Stomach (tissue), 9 donors: Measurements from ENCODE around the gene CGB7. TPM values are rescaled to one million over a fixed set of nuclear protein-coding genes. Genes with fewer than 3 reads are reported as not detected.

Experiments
- DNase-seq, 2 donors: peaks; one replicate each; pipeline versions ENCODE4 v3.0.0 to v3.0.0-alpha.2; 2013 to 2019
- H3K27ac ChIP-seq, 5 donors: fragments of 200-600 bp in 4 of 5; sonication (generic) in 4 of 5; one replicate each; pipeline ENCODE4 v1.5.1; 2013 to 2019; ENCODE audit warnings: mild to moderate bottlenecking in 1 of 5, moderate library complexity in 1 of 5
- H3K27me3 ChIP-seq, 3 donors: fragments of 200-600 bp; sonication (generic); one replicate each; pipeline ENCODE4 v1.5.1; 2017 to 2019; ENCODE audit warnings: mixed run types in 1 of 3
- H3K36me3 ChIP-seq, 4 donors: fragments of 200-600 bp; sonication (generic); 1 replicate in 3 of 4; 2 replicates in 1 of 4; pipeline ENCODE4 v1.5.1; 2016 to 2019
- H3K4me1 ChIP-seq, 4 donors: fragments of 200-600 bp; sonication (generic); one replicate each; pipeline ENCODE4 v1.5.1; 2016 to 2019
- H3K4me3 ChIP-seq, 4 donors: fragments of 200-600 bp; sonication (generic) in 3 of 4; one replicate each; pipeline ENCODE4 v1.5.1; 2016 to 2019; ENCODE audit warnings: mild to moderate bottlenecking in 1 of 4
- H3K9me3 ChIP-seq, 4 donors: fragments of 200-600 bp; sonication (generic); one replicate each; pipeline ENCODE4 v1.5.1; 2016 to 2019
- CTCF ChIP-seq, 7 experiments: fragments of 450-650 bp in 4 of 7; fragments of 200-600 bp in 3 of 7; sonication (generic) in 3 of 7; IDR thresholded peaks; one replicate each; pipeline ENCODE4 v1.5.1; 2016 to 2019; ENCODE audit warnings: antibody characterized with exemption in 7 of 7, control low read depth in 2 of 7, mild to moderate bottlenecking in 1 of 7
- EP300 ChIP-seq: sonication (generic); formaldehyde crosslinking; IDR thresholded peaks from one replicate; pipeline ENCODE4 v1.6.1; 2017; ENCODE audit warnings: antibody characterized with exemption
- POLR2A ChIP-seq, 4 donors: fragments of 450-650 bp; IDR thresholded peaks; one replicate each; pipeline ENCODE4 v1.6.1; 2016; ENCODE audit warnings: antibody characterized with exemption in 4 of 4, control low read depth in 2 of 4, mild to moderate bottlenecking in 1 of 4, moderate library complexity in 1 of 4
- POLR2AphosphoS5 ChIP-seq, 3 donors: sonication (generic); formaldehyde crosslinking; IDR thresholded peaks; one replicate each; pipeline ENCODE4 v1.6.1; 2016; ENCODE audit warnings: antibody characterized with exemption in 3 of 3
- WGBS, 5 donors: extraction: QIAGEN DNeasy Blood & Tissue Kit in 3 of 5; methylation state at CpG; one replicate each; pipeline versions ENCODE4 v1.1.5 to v1.1.7; 2013 to 2018; 5-methylcytosine and 5-hydroxymethylcytosine counted together
- intact Hi-C: fragments of 100-400 bp; cut with DNase I; formaldehyde crosslinking; loops from one replicate; pipeline ENCODE4 v1.15.1; 2023; ENCODE audit warnings: low total_unique reads
- polyA plus RNA-seq, 3 donors: library from polyadenylated mRNA; stranded (reverse); fragments of 200-250 nt; gene quantifications; one replicate each; pipeline ENCODE4 v1.2.3, GENCODE V29; 2013
- total RNA-seq, 5 donors: library from RNA; depleted of rRNA; stranded (reverse); fragments of >200 nt; gene quantifications; one replicate each; pipeline versions ENCODE4 v1.1.0 to v1.2.3, GENCODE V29; 2014 to 2016
- donor health status: healthy with polysubstance abuse.
- donor health status: Bipolar disorder and iron deficiency.
- donor health status: healthy.

CGB7 gene
- total and polyA plus RNA-seq, 8 donors = 3.8 TPM; not detected in 7

DNA sequence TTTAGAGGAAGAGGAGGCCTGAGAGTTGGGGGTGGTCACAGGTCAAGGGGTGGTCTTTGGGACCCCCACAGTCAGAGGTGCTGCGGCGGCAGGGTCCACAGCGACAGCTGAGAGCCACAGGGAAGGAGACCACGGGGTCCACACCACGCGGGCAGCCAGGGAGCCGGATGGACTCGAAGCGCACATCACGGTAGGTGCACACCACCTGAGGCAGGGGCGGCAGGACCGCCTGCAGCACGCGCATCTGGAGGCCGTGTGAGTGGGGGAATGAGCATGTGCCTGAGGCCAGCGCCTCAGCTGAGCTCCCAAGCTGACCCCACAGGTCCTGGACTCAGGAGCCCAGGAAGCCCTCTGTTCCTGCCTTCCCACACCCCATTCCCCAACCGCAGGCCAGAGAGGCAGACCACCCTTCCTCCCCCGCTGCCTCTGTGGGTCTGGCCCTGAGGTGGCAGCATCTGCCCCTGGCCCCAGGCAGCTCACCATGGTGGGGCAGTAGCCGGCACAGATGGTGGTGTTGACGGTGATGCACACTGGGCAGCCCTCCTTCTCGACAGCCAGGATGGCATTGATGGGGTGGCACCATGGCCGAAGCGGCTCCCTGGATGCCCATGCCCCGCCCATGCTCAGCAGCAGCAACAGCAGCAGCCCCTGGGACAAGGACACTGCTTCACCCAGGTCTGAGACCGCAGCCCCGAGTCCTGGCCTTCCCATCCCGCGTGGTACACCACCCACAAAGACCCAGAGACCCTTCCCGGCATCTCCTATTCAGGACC, 41.3 kb downstream of the CGB7 start:
- no peak overlapping the region for H3K27ac ChIP-seq
- intact Hi-C loops = no loop called here
- H3K27me3 ChIP-seq = peaks cover 0 to 38% (median 15%) of the 10 kb centered on the region in 3 donors
- WGBS, 5 donors = 93 to 96% (median 93%) methylated on average over 15 to 26 of the region's 29 CpGs
- no peak for DNase-seq
- peaks cover 6 to 53% (median 51%) of the 10 kb centered on the region in 4 donors for H3K36me3 ChIP-seq
- H3K4me3 ChIP-seq = no peak overlapping the region
- peaks cover 22 to 27% (median 25%) of the 10 kb centered on the region in 4 donors for H3K4me1 ChIP-seq
- TF ChIP-seq EP300 = no peak
- no peak for TF ChIP-seq POLR2AphosphoS5 (IDR thresholded peaks at IDR 0.05)
- no peak for TF ChIP-seq CTCF (IDR thresholded peaks at IDR 0.05)
- TF ChIP-seq POLR2A (IDR thresholded peaks at IDR 0.05) = no peak
- no peaks in the 10 kb centered on the region for H3K9me3 ChIP-seq

DNA sequence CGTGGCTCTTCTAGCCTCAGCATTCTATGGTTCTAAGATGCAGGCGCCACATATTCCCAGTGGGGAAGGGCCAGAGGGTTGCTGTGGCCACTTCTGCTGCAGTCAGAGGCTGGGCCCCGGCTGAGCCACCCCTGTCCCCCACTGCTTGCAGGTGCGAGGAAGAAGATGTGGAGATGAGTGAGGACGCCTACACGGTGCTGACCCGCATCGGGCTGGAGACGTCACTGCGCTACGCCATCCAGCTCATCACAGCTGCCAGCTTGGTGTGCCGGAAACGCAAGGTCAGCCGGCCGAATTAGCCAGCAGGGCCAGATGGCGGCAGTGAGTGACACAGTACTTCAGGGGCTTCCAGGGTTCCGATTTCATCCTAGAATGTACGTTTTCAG, 42.7 kb downstream of the CGB7 start:
- Histone ChIP-seq H3K4me1 (peaks cover 22 to 27% (median 25%) of the 10 kb centered on the region in 4 donors), H3K27me3 (peaks cover 0 to 24% (median 11%) of the 10 kb centered on the region in 3 donors), H3K9me3 (no peaks in the 10 kb centered on the region), H3K36me3 (peaks cover 16 to 67% (median 65%) of the 10 kb centered on the region in 4 donors), H3K4me3 (no peak overlapping the region), H3K27ac (no peak overlapping the region)
- TF ChIP-seq POLR2A (IDR thresholded peaks at IDR 0.05) = no peak
- no peak for TF ChIP-seq CTCF (IDR thresholded peaks at IDR 0.05)
- TF ChIP-seq POLR2AphosphoS5 (IDR thresholded peaks at IDR 0.05) = no peak
- no peak for TF ChIP-seq EP300
- intact Hi-C loops = no loop called here
- WGBS, 5 donors = 84 to 97% (median 93%) methylated on average over 7 to 18 of the region's 18 CpGs
- no peak for DNase-seq

DNA sequence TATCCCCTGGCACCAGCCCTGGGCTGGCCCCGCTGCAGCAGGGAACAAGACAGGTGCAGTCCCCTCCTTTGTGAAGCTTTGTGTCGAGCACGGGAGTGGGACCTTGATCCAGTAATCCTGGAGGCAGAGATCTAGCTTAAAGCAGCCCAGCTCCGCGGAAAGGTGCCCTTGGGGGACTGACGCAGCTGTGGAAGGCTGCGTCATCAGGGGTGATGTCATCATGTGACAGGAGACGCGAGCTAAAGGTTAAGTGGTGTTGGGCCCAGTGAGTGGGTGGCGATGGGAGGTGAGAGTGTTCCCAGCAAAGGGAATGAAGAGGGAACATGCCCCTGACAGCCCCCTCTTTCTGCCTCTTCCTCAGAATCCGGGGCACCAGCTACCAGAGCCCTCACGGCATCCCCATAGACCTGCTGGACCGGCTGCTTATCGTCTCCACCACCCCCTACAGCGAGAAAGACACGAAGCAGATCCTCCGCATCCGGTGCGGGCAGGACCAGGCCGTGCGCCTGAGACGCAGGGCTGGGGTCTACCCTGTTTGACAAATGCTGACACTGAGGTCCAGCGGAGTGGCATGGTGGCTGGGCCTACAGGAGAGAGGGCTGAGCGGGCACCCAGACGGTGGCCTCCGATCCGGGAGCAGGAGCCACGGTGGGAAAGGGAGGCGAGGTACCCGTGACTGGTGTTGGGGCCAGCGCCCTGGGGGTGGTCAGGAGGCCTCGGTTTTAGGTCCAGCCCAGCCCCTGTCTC, 43.3 kb downstream of the CGB7 start:
- WGBS, 5 donors = 92 to 95% (median 94%) methylated on average over 20 to 32 of the region's 32 CpGs
- no peak overlapping the region for H3K4me3 ChIP-seq
- no peak for DNase-seq
- intact Hi-C loops = no loop called here
- TF ChIP-seq POLR2AphosphoS5 (IDR thresholded peaks at IDR 0.05) = no peak
- TF ChIP-seq POLR2A (IDR thresholded peaks at IDR 0.05) = no peak
- TF ChIP-seq EP300 = no peak
- no peak for TF ChIP-seq CTCF (IDR thresholded peaks at IDR 0.05)
- H3K27ac ChIP-seq = no peak overlapping the region
- H3K27me3 ChIP-seq = peaks cover 0 to 18% (median 6%) of the 10 kb centered on the region in 3 donors
- no peaks in the 10 kb centered on the region for H3K9me3 ChIP-seq
- peaks cover 17 to 22% (median 20%) of the 10 kb centered on the region in 4 donors for H3K4me1 ChIP-seq
- H3K36me3 ChIP-seq = peaks cover 19 to 73% (median 71%) of the 10 kb centered on the region in 4 donors

GRCh38 chr19:49011194-49011593, 46.4 kb downstream of the CGB7 start:
- Histone ChIP-seq H3K9me3 (no peaks in the 10 kb centered on the region), H3K27ac (no peak overlapping the region), H3K27me3 (no peaks in the 10 kb centered on the region), H3K4me3 (no peak overlapping the region), H3K4me1 (no peaks in the 10 kb centered on the region), H3K36me3 (peaks cover 36 to 98% (median 96%) of the 10 kb centered on the region in 4 donors)
- intact Hi-C loops = no loop called here
- TF ChIP-seq CTCF (IDR thresholded peaks at IDR 0.05) = no peak
- no peak for TF ChIP-seq EP300
- TF ChIP-seq POLR2A (IDR thresholded peaks at IDR 0.05) = no peak
- TF ChIP-seq POLR2AphosphoS5 (IDR thresholded peaks at IDR 0.05) = no peak
- DNase-seq = no peak
- 80 to 87% (median 85%) methylated on average over 7 to 17 of the region's 17 CpGs for WGBS, 5 donors
